ENCODE results near the gene DNAJC10.
"Not testable (repeated sequence)": the region's sequence is repeated elsewhere in the genome, so short reads cannot be mapped to it uniquely, and the experiment has no call there.

DNAJC10 gene, protein sequence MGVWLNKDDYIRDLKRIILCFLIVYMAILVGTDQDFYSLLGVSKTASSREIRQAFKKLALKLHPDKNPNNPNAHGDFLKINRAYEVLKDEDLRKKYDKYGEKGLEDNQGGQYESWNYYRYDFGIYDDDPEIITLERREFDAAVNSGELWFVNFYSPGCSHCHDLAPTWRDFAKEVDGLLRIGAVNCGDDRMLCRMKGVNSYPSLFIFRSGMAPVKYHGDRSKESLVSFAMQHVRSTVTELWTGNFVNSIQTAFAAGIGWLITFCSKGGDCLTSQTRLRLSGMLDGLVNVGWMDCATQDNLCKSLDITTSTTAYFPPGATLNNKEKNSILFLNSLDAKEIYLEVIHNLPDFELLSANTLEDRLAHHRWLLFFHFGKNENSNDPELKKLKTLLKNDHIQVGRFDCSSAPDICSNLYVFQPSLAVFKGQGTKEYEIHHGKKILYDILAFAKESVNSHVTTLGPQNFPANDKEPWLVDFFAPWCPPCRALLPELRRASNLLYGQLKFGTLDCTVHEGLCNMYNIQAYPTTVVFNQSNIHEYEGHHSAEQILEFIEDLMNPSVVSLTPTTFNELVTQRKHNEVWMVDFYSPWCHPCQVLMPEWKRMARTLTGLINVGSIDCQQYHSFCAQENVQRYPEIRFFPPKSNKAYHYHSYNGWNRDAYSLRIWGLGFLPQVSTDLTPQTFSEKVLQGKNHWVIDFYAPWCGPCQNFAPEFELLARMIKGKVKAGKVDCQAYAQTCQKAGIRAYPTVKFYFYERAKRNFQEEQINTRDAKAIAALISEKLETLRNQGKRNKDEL

GRCh38 chr2:182715892-182716649 is at the start of gene DNAJC10:
DNAJC10 (plus strand) TSS chr2:182716257; CDS start chr2:182718087, 1,830 bp downstream.
- peak; percentile 87 to 88 for DNase-seq

DNA sequence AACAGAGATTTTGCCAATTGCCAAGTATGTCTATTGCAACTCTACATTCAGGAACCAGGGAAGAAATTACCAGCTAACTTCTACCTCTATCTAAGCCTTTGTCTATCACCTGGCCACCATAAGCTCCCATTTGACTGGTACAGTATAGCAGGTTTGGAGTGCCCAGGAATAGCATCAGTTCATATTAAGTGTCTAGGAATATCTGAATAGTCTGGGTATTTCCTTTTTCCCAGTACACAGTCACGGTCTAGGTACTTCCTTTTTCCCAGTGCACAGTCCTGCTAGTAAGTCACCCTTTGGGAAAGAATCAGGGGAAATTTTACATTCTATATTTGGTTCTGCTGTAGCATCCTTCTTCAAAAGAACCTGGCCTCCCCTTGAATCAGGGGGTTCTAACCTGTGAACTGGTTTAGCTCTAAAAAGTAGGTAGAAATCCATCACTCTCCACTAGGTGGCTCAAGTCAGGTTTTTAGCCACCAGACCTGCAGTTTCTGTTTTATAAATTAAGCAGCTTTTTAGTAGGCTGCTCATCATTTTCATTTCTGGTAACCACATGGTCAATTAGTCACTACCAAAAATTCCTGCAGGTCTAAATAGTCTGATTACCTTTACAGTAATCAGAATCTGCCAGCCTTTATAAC is 49.3 kb upstream of the DNAJC10 start:
- DNase-seq = peak; percentile 7 to 45

DNA sequence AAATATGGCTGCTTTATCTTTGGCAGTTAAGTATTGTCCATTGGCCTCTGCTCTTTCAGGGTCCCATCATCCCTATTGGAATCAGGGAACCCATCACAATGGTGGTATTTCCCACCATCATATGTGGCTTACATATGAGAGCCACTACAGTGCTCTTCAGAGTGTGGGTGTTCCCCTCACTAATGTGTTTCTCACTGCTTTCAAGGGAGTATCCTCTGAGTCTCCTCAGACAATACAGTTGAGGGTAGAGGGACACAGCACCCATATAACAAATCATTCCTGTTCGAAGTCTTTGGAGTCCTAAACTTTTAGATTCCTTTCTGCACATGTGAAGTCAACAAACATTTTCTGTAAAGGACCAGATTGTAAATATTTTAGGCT is 48.8 kb upstream of the DNAJC10 start:
- no peak for DNase-seq

- no peak for DNase-seq
Measured at GRCh38 chr2:182668671-182669070, 47.4 kb upstream of the DNAJC10 start.

DNA sequence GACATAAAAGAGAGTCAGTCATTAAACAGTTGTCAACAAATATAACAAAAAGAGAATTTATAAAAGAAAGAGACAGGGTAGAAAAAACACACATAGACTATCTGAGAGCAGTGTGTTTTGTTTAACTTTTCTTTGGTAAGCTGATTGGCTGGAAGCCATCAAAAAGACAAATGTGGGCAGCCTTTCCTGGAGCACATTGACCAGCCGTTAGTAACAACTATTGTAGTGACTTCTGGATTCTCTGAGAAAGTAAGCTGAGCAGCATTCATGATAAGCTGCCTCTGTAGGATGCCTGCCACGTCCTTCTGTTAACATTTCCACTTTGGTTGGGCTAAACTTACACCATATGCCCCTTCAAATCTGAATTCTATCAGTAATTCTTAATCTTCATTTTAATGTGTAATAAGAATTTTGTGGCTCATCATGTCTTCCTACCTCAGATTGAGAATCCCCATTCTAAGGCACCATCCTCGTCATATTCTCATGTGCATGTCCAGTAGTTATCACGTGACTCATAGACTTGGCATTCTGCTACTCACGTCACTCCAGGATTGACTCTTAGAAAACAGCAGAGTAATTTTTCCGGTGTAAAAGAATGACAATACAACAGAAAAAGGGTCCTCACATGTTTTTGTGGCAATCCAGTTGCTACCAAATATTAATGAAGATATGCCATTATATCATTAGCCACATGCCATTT is 43.4 kb upstream of the DNAJC10 start:
- no peak for DNase-seq

GRCh38 chr2:182680837-182681236 is 35.2 kb upstream of the DNAJC10 start:
- no peak for DNase-seq

GRCh38 chr2:182682210-182682609 is 33.8 kb upstream of the DNAJC10 start:
- DNase-seq = no peak

DNA sequence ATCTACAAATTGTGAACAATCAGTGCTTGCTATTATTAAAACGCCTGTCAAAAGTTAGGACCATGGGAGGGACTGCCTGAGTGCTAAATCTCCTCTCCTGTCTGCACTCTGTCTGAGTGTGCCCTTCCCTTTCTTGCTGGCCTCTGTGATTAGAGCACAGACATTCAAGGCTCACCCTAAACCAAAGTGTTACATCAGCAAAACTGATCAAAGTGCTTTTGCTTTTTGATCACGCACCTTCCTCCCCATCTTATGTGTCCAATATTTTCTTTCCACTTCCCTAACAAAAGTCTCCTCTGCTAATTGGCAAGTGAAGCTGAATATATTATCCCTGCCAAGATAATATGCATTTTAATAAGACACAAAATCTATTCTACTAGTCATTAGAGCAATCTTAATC is 30.5 kb upstream of the DNAJC10 start:
- DNase-seq = no peak

- DNase-seq = not testable (repeated sequence)
Measured at GRCh38 chr2:182686763-182687162, 29.3 kb upstream of the DNAJC10 start.

- DNase-seq = no peak
Measured at GRCh38 chr2:182694189-182694588, 21.9 kb upstream of the DNAJC10 start.

- DNase-seq = no peak
Measured at GRCh38 chr2:182695776-182696175, 20.3 kb upstream of the DNAJC10 start.

GRCh38 chr2:182698671-182699070 is 17.4 kb upstream of the DNAJC10 start:
- DNase-seq = no peak

GRCh38 chr2:182705761-182706160 is 10.3 kb upstream of the DNAJC10 start:
- no peak for DNase-seq

GRCh38 chr2:182706751-182707150 is 9.3 kb upstream of the DNAJC10 start:
- DNase-seq = no peak

GRCh38 chr2:182713601-182714000 is 2.5 kb upstream of the DNAJC10 start:
- DNase-seq = no peak

DNA sequence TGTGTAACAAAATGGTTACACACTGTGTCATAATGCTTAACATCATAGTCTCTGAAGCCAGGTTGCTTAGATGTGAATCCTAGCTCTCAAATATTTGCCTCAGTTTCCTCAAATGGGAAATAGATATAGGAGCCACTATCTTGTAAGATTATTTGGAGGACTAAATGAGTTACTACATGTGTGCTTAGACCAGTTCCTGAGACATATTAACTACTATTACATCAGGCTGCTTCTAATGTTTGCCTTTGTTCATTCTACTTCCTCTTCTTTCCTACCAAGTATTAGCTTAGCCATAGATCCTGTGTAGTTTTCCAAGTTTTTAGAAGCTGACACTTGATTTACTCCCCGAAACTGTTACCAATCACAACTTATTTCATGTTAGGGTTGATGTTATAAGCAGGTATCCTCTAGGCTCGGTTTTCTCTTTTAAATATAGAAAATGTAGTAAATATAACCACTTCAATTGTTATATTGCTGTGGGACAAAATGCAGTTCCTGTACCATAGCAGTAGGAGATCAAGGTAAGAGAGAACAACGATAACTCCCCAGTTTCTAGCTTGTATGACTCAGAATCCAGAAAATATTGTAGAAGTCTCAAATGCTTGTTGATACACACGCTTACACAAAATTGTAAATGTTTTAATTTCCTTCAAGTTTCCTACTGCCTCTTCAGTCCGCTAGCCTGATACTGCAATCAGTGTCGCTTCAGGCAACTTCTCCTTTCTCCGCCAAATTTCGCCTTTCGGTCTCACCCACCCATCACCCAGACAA is 751 bp upstream of the DNAJC10 start:
- DNase-seq = no peak

DNA sequence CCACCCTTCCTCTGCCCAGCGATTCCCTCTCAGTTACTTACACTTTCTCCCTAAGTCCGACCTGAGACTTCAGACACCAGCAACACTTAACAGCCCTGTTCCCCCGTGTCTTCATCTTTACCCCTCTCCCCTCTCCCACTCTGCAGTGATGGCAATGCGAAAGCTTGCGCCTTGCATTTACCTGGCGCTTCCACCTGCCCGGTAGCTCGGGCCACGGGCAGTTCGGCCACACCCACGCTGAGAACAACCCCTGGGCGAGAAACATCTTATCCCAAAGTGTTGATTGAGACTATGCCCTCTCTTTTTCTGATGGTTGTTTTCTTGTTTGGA is 558 bp downstream of the DNAJC10 start:
- peak; percentile 2 to 15 for DNase-seq

- DNase-seq = peak in 1 of 2 donors; percentile 26
Measured at GRCh38 chr2:182717416-182717815, 1.4 kb downstream of the DNAJC10 start.

DNA sequence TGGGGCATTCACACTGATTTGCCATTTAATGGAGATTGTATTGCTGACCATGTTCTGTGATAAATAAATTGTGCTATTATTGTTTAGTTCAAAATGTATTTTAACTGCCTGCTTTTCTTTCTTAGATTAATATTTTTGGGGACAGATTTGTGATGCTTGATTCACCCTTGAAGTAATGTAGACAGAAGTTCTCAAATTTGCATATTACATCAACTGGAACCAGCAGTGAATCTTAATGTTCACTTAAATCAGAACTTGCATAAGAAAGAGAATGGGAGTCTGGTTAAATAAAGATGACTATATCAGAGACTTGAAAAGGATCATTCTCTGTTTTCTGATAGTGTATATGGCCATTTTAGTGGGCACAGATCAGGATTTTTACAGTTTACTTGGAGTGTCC is 1.8 kb downstream of the DNAJC10 start:
- no peak for DNase-seq

DNA sequence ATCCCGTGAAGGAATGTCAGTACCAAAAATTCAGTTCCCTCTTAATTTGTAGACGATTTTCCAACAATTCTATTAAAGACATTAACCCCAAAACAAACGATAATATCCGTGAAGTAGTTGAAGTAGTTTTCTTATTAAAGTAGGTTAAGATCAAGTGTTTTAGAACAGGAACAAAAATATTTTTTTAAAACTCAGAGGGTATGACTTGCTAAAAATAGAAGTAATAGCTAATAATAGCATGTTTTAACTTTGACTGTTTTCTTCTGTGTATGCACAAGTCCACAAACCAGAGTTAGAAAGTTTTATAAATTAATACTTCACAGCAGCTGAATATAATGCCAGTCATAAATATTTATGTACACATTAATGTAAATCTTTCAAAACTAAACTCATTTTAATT is 2.4 kb downstream of the DNAJC10 start:
- no peak for DNase-seq

- not testable (repeated sequence) for DNase-seq
Measured at GRCh38 chr2:182719116-182719515, 3.1 kb downstream of the DNAJC10 start.

DNA sequence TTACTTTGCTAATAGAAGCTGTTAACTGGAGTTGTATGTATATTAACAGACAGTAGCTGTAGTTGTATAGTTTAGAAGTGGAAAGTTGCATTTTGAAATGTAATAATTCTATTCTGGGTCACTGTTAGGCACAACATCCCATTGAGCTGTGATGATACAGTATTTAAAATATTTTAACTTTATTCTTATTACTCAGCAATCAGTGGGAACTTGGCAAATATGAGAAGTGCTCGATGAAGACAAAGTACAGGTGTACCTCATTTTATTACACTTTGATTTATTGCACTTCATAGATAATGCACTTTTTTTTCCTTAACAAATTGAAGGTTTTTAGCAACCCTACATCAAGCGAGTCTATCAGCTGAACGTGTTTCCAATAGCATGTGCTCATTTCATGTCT is 8.6 kb downstream of the DNAJC10 start:
- no peak for DNase-seq
